Ishikawa (cell line): Measurements from ENCODE around the gene SLC7A6.

ENCODE experiments used
- CEBPB ChIP-seq: IDR thresholded peaks from 2 replicates; pipeline ENCODE4 v1.6.1; 2012
- CREB1 ChIP-seq: IDR thresholded peaks from 2 replicates; pipeline ENCODE4 v1.6.1; 2012; ENCODE audit warnings: low read depth
- EGR1 ChIP-seq: IDR thresholded peaks from 2 replicates; pipeline ENCODE4 v1.6.1; 2012
- EP300 ChIP-seq: IDR thresholded peaks from 2 replicates; pipeline ENCODE4 v1.6.1; 2012; ENCODE audit warnings: borderline replicate concordance
- FOXM1 ChIP-seq: IDR thresholded peaks from 2 replicates; pipeline ENCODE4 v1.6.1; 2012; ENCODE audit warnings: low read depth, borderline replicate concordance
- NFIC ChIP-seq: IDR thresholded peaks from 2 replicates; pipeline ENCODE4 v1.6.1; 2012
- RAD21 ChIP-seq: IDR thresholded peaks from 2 replicates; pipeline ENCODE4 v1.6.1; 2012; ENCODE audit warnings: low read depth
- TAF1 ChIP-seq: IDR thresholded peaks from 2 replicates; pipeline ENCODE4 v1.6.1; 2012; ENCODE audit warnings: low read depth, mild to moderate bottlenecking
- TCF12 ChIP-seq: IDR thresholded peaks from 2 replicates; pipeline ENCODE4 v1.6.1; 2012; ENCODE audit warnings: low read depth
- TEAD4 ChIP-seq: IDR thresholded peaks from 2 replicates; pipeline ENCODE4 v1.6.1; 2012
- YY1 ChIP-seq: IDR thresholded peaks from 2 replicates; pipeline ENCODE4 v1.6.1; 2012; ENCODE audit warnings: low read depth
- ZBTB7A ChIP-seq: IDR thresholded peaks from 2 replicates; pipeline ENCODE4 v1.6.1; 2012; ENCODE audit warnings: low read depth
- TF ChIP-seq, protein P1 (sequence below): IDR thresholded peaks from 2 replicates; pipeline ENCODE4 v1.6.1; 2012; ENCODE audit warnings: low read depth, mild to moderate bottlenecking
- TF ChIP-seq, protein P2 (sequence below): IDR thresholded peaks from 2 replicates; pipeline ENCODE4 v1.6.1; 2012
- TF ChIP-seq, protein P3 (sequence below): IDR thresholded peaks from 2 replicates; pipeline ENCODE4 v1.6.1; 2012

Gene SLC7A6

GRCh38 chr16:68263559-68264127 is 683 bp upstream of the SLC7A6 start:
- TF ChIP-seq EP300 = no peak
- TF ChIP-seq ZBTB7A = 0 out of 2 replicates have a peak, but pooled peaks have one; percentile 12

GRCh38 chr16:68265078-68265920 is 973 bp downstream of the SLC7A6 start:
- TF ChIP-seq TEAD4 (0 out of 2 replicates have a peak, but pooled peaks have one; percentile 31), NFIC (no peak)

- peak; percentile 72 for TF ChIP-seq NFIC
- no peak for TF ChIP-seq TAF1
- TF ChIP-seq TCF12 = no peak
- no peak for TF ChIP-seq CREB1
Observed at GRCh38 chr16:68267612-68268405, 3.5 kb downstream of the SLC7A6 start.

- TF ChIP-seq, protein P1, sequence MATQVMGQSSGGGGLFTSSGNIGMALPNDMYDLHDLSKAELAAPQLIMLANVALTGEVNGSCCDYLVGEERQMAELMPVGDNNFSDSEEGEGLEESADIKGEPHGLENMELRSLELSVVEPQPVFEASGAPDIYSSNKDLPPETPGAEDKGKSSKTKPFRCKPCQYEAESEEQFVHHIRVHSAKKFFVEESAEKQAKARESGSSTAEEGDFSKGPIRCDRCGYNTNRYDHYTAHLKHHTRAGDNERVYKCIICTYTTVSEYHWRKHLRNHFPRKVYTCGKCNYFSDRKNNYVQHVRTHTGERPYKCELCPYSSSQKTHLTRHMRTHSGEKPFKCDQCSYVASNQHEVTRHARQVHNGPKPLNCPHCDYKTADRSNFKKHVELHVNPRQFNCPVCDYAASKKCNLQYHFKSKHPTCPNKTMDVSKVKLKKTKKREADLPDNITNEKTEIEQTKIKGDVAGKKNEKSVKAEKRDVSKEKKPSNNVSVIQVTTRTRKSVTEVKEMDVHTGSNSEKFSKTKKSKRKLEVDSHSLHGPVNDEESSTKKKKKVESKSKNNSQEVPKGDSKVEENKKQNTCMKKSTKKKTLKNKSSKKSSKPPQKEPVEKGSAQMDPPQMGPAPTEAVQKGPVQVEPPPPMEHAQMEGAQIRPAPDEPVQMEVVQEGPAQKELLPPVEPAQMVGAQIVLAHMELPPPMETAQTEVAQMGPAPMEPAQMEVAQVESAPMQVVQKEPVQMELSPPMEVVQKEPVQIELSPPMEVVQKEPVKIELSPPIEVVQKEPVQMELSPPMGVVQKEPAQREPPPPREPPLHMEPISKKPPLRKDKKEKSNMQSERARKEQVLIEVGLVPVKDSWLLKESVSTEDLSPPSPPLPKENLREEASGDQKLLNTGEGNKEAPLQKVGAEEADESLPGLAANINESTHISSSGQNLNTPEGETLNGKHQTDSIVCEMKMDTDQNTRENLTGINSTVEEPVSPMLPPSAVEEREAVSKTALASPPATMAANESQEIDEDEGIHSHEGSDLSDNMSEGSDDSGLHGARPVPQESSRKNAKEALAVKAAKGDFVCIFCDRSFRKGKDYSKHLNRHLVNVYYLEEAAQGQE = no peak
- TF ChIP-seq EP300 = no peak
- no peak for TF ChIP-seq TAF1
- TF ChIP-seq FOXM1 = no peak
- TF ChIP-seq CREB1 = no peak
- TF ChIP-seq, protein P2, sequence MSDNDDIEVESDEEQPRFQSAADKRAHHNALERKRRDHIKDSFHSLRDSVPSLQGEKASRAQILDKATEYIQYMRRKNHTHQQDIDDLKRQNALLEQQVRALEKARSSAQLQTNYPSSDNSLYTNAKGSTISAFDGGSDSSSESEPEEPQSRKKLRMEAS = no peak
- no peak for TF ChIP-seq TEAD4
- no peak for TF ChIP-seq YY1
- TF ChIP-seq NFIC = no peak
- no peak for TF ChIP-seq CEBPB
- TF ChIP-seq RAD21 = no peak
- TF ChIP-seq, protein P3, sequence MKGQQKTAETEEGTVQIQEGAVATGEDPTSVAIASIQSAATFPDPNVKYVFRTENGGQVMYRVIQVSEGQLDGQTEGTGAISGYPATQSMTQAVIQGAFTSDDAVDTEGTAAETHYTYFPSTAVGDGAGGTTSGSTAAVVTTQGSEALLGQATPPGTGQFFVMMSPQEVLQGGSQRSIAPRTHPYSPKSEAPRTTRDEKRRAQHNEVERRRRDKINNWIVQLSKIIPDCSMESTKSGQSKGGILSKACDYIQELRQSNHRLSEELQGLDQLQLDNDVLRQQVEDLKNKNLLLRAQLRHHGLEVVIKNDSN = no peak
- TF ChIP-seq ZBTB7A = no peak
- no peak for TF ChIP-seq EGR1
- no peak for TF ChIP-seq TCF12
Observed at GRCh38 chr16:68269793-68270192, 5.5 kb downstream of the SLC7A6 start.

GRCh38 chr16:68270353-68270752 is 6.0 kb downstream of the SLC7A6 start:
- no peak for TF ChIP-seq ZBTB7A
- no peak for TF ChIP-seq NFIC
- TF ChIP-seq FOXM1 = no peak
- TF ChIP-seq, protein P2 = no peak
- no peak for TF ChIP-seq RAD21
- TF ChIP-seq, protein P1 = no peak
- TF ChIP-seq CREB1 = no peak
- TF ChIP-seq TAF1 = no peak
- TF ChIP-seq TCF12 = no peak

GRCh38 chr16:68272507-68273209 is 8.3 kb downstream of the SLC7A6 start:
- TF ChIP-seq ZBTB7A = no peak
